K562 (cell line): ENCODE results near the gene SLFNL1. TPM values are rescaled to one million over a fixed set of nuclear protein-coding genes. Genes with fewer than 3 reads are reported as not detected.

Source experiments
- ARID1B ChIP-seq: fragments of 450-650 bp; IDR thresholded peaks from 2 replicates; pipeline ENCODE4 v1.6.1; 2016; ENCODE audit warnings: antibody characterized with exemption, mild to moderate bottlenecking, inconsistent platforms
- ATF1 ChIP-seq, 2 experiments: fragments of 450-650 bp in 1 of 2; IDR thresholded peaks; 2 replicates each; pipeline ENCODE4 v1.6.1; 2016; ENCODE audit warnings: missing compliant biosample characterization in 1 of 2, missing genetic modification characterization in 1 of 2
- BMI1 ChIP-seq: fragments of 150-350 bp; IDR thresholded peaks from 2 replicates; pipeline ENCODE4 v1.6.1; 2014; ENCODE audit warnings: low read length
- DMBX1 ChIP-seq: fragments of 250-450 bp; sonication (Bioruptor Pico); IDR thresholded peaks from 2 replicates; pipeline ENCODE4 v1.8.0; 2022; ENCODE audit warnings: inconsistent platforms, mild to moderate bottlenecking, moderate library complexity, borderline replicate concordance
- DPF2 ChIP-seq: fragments of 450-650 bp; IDR thresholded peaks from 2 replicates; pipeline ENCODE4 v1.6.1; 2016
- GABPB1 ChIP-seq: sonication (generic); formaldehyde crosslinking; IDR thresholded peaks from 2 replicates; pipeline ENCODE4 v1.8.0; 2022; ENCODE audit warnings: mild to moderate bottlenecking, missing genetic modification reagents
- HDAC1 ChIP-seq, 2 experiments: fragments of 450-650 bp; IDR thresholded peaks; 2 replicates each; pipeline ENCODE4 v1.6.1; 2016 to 2017; ENCODE audit warnings: inconsistent platforms in 1 of 2, mild to moderate bottlenecking in 1 of 2, moderate library complexity in 1 of 2
- HLTF ChIP-seq: fragments of 450-650 bp; IDR thresholded peaks from 2 replicates; pipeline ENCODE4 v1.6.1; 2016
- HNRNPUL1 ChIP-seq: fragments of 200-400 bp; formaldehyde crosslinking; IDR thresholded peaks from 2 replicates; pipeline ENCODE4 v1.6.1; 2017; ENCODE audit warnings: low read length
- MAFF ChIP-seq: IDR thresholded peaks from 2 replicates; pipeline ENCODE4 v1.6.1; 2012; ENCODE audit warnings: low read length, improper control_type of control experiment
- NR4A1 ChIP-seq, 2 experiments: fragments of 250-450 bp in 1 of 2; fragments of 450-650 bp in 1 of 2; sonication (Bioruptor Pico) in 1 of 2; IDR thresholded peaks; 2 replicates each; pipeline versions ENCODE4 v1.4.0 to v1.6.1; 2016 to 2020; ENCODE audit warnings: mild to moderate bottlenecking in 2 of 2, missing compliant biosample characterization in 1 of 2, missing genetic modification characterization in 1 of 2, moderate library complexity in 1 of 2
- POLR2AphosphoS2 ChIP-seq: IDR thresholded peaks from 2 replicates; pipeline ENCODE4 v1.6.1; 2012; ENCODE audit warnings: low read length, improper control_type of control experiment
- RAD21 ChIP-seq, 2 experiments: fragments of 250-450 bp in 1 of 2; fragments of 450-650 bp in 1 of 2; sonication (Bioruptor Pico) in 1 of 2; formaldehyde crosslinking in 1 of 2; IDR thresholded peaks in 1 of 2; conservative IDR thresholded peaks in 1 of 2; 2 replicates each; pipeline versions ENCODE4 v1.4.0 to v1.8.0; 2020 to 2022; ENCODE audit warnings: mild to moderate bottlenecking in 2 of 2, moderate library complexity in 1 of 2
- RHOXF2B ChIP-seq: fragments of 250-450 bp; sonication (Bioruptor Pico); conservative IDR thresholded peaks from 2 replicates; pipeline ENCODE4 v1.5.1; 2021
- SETDB1 ChIP-seq: IDR thresholded peaks from one replicate; pipeline ENCODE4 v1.6.1; 2012; ENCODE audit warnings: low read length, control low read depth, inconsistent platforms
- SRSF9 ChIP-seq: fragments of 200-400 bp; formaldehyde crosslinking; IDR thresholded peaks from 2 replicates; pipeline ENCODE4 v1.6.1; 2017; ENCODE audit warnings: low read depth, low read length, borderline replicate concordance
- TCF7 ChIP-seq: sonication (generic); IDR thresholded peaks from 2 replicates; pipeline ENCODE4 v1.6.1; 2016; ENCODE audit warnings: antibody characterized with exemption, borderline replicate concordance
- ZBTB7A ChIP-seq: IDR thresholded peaks from 2 replicates; pipeline ENCODE4 v1.6.1; 2011; ENCODE audit warnings: low read depth, mild to moderate bottlenecking, low read length, moderate library complexity, borderline replicate concordance; ENCODE audit not compliant: control insufficient read depth
- ZEB2 ChIP-seq: fragments of 450-650 bp; IDR thresholded peaks from 2 replicates; pipeline ENCODE4 v1.6.1; 2016
- ZNF140 ChIP-seq: fragments of 250-450 bp; sonication (Bioruptor Pico); IDR thresholded peaks from 2 replicates; pipeline ENCODE4 v1.8.0; 2021; ENCODE audit warnings: moderate library complexity, mild to moderate bottlenecking, inconsistent platforms
- ZNF740 ChIP-seq, 3 experiments: fragments of 200-800 bp in 1 of 3; sonication (Bioruptor generic) in 1 of 3; sonication (generic) in 1 of 3; formaldehyde crosslinking in 1 of 3; IDR thresholded peaks; 2 replicates each; pipeline versions ENCODE4 v1.6.1 to v1.8.0; 2016 to 2022; ENCODE audit warnings: mild to moderate bottlenecking in 2 of 3, missing compliant biosample characterization in 2 of 3, missing genetic modification characterization in 2 of 3, missing genetic modification reagents in 1 of 3
- ZSCAN32 ChIP-seq: fragments of 450-650 bp; formaldehyde crosslinking; IDR thresholded peaks from 2 replicates; pipeline ENCODE4 v1.4.0; 2020; ENCODE audit warnings: mild to moderate bottlenecking, moderate library complexity
- polyA plus RNA-seq, 8 experiments: library from polyadenylated mRNA; depleted of rRNA in 4 of 8; stranded (reverse) in 5 of 8; unstranded in 3 of 8; fragments of >200 nt; fragmentation: Nextera tagmentation in 2 of 8; fragmentation: Illumina TruSeq in 1 of 8; extraction: Ambion mirVana in 2 of 8; extraction: Trizol in 1 of 8; gene quantifications; 2 replicates each; pipeline versions ENCODE4 v1.2.1 to v1.2.3, GENCODE V29; 2011 to 2014; ENCODE audit warnings: inconsistent platforms in 1 of 8, missing spikeins in 1 of 8
- total RNA-seq, 7 experiments: library from RNA; depleted of rRNA in 6 of 7; stranded (reverse); fragments of >200 nt in 6 of 7; fragmentation: Illumina TruSeq in 2 of 7; extraction: Trizol in 2 of 7; gene quantifications; 2 replicates each; pipeline versions ENCODE4 v1.2.1 to v1.2.3, GENCODE V29; 2011 to 2021; ENCODE audit warnings: low replicate concordance in 1 of 7
- TF ChIP-seq, protein P1 (sequence below): fragments of 450-650 bp; IDR thresholded peaks from 2 replicates; pipeline ENCODE4 v1.6.1; 2017; ENCODE audit warnings: mild to moderate bottlenecking, moderate library complexity
- TF ChIP-seq, protein P2 (sequence below): sonication (generic); formaldehyde crosslinking; IDR thresholded peaks from 2 replicates; pipeline ENCODE4 v1.8.0; 2022; ENCODE audit warnings: missing genetic modification reagents, mild to moderate bottlenecking, borderline replicate concordance

The SLFNL1 gene
- total and polyA plus RNA-seq, 9 of the 15 experiments (the other 6 are each of a cell fraction or from before 2014, with no cell fraction given), result 0.05 to 0.14 (median 0.06) TPM; not detected in 5

DNA sequence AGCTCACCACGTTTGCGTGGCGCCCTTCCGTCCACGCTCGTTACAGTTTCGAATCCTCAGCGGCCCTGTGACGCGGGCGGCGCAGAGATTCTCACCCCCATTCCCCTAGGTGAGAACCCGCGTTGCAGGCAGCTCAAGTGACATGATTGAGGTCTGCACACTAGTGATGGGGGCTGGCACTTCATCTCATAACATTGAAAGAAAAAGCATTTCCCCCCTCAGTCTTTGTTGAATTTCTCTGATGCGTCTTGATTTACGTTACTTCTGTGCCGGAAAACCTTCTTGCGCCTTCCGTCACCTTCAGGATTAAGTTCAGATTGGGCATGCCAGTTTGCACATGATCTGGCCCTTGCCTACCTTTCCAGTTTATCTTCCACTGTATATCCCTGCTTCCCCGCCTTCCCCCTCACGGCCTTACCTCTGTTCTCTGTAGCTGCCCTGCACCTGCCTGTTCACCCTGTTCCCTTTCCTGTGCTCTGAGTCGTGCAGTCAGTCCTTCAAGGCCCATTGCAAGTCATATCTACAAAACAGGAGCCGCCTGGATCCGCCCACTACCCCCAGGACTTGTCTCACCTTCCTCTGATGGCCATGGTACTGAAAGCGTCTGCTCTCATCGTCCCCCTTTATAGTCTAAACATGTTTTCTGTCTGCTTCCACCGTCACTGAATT is 40.9 kb downstream of the SLFNL1 start (continued):
- TF ChIP-seq HDAC1 (IDR thresholded peaks at IDR 0.05), result peak in 1 of 2 experiments; percentile 79; a peak in 2 of 4 replicates
- TF ChIP-seq ZNF140 (CRISPR knock-in tag), result no peak
- TF ChIP-seq NR4A1 (CRISPR knock-in tag; IDR thresholded peaks at IDR 0.05), result no peak
- no peak for TF ChIP-seq NR4A1 (tag; IDR thresholded peaks at IDR 0.05)
- TF ChIP-seq DPF2, result peak; percentile 66
- TF ChIP-seq, protein P1, sequence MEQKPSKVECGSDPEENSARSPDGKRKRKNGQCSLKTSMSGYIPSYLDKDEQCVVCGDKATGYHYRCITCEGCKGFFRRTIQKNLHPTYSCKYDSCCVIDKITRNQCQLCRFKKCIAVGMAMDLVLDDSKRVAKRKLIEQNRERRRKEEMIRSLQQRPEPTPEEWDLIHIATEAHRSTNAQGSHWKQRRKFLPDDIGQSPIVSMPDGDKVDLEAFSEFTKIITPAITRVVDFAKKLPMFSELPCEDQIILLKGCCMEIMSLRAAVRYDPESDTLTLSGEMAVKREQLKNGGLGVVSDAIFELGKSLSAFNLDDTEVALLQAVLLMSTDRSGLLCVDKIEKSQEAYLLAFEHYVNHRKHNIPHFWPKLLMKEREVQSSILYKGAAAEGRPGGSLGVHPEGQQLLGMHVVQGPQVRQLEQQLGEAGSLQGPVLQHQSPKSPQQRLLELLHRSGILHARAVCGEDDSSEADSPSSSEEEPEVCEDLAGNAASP, result no peak
- peak; percentile 15; the same call in 1 of the 2 replicates for TF ChIP-seq ATF1 (CRISPR knock-in tag; IDR thresholded peaks at IDR 0.05)
- no peak for TF ChIP-seq ATF1 (tag; IDR thresholded peaks at IDR 0.05)
- no peak for TF ChIP-seq SRSF9
- no peak for TF ChIP-seq POLR2AphosphoS2
- TF ChIP-seq SETDB1, result no peak
- TF ChIP-seq HNRNPUL1, result no peak
- no peak for TF ChIP-seq ZNF740 (CRISPR knock-in tag; IDR thresholded peaks at IDR 0.05)
- no peak for TF ChIP-seq ZNF740 (tag; IDR thresholded peaks at IDR 0.05)
- no peak for TF ChIP-seq RAD21 (CRISPR knock-in tag; conservative IDR thresholded peaks at IDR 0.05 in 1 of 2, IDR thresholded peaks at IDR 0.05 in 1 of 2)
- TF ChIP-seq, protein P2, sequence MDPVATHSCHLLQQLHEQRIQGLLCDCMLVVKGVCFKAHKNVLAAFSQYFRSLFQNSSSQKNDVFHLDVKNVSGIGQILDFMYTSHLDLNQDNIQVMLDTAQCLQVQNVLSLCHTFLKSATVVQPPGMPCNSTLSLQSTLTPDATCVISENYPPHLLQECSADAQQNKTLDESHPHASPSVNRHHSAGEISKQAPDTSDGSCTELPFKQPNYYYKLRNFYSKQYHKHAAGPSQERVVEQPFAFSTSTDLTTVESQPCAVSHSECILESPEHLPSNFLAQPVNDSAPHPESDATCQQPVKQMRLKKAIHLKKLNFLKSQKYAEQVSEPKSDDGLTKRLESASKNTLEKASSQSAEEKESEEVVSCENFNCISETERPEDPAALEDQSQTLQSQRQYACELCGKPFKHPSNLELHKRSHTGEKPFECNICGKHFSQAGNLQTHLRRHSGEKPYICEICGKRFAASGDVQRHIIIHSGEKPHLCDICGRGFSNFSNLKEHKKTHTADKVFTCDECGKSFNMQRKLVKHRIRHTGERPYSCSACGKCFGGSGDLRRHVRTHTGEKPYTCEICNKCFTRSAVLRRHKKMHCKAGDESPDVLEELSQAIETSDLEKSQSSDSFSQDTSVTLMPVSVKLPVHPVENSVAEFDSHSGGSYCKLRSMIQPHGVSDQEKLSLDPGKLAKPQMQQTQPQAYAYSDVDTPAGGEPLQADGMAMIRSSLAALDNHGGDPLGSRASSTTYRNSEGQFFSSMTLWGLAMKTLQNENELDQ, result no peak
- no peak for TF ChIP-seq BMI1
- no peak for TF ChIP-seq MAFF
- peak; percentile 49; the same call in 1 of the 2 replicates for TF ChIP-seq HLTF
- peak; percentile 30; the same call in 1 of the 2 replicates for TF ChIP-seq ARID1B
- no peak for TF ChIP-seq ZBTB7A
- no peak; the same call in 1 of the 2 replicates for TF ChIP-seq ZEB2
- peak; percentile 51; the same call in 1 of the 2 replicates for TF ChIP-seq TCF7
- TF ChIP-seq GABPB1 (CRISPR knock-in tag), result no peak; the same call in 1 of the 2 replicates
- TF ChIP-seq DMBX1 (CRISPR knock-in tag), result 0 out of 2 replicates have a peak, but pooled peaks have one; percentile 2
- TF ChIP-seq RHOXF2B (CRISPR knock-in tag), result no peak
- no peak for TF ChIP-seq ZSCAN32 (CRISPR knock-in tag)
